GM18499 (cell line): Measurements from ENCODE around the gene FGR.
"Not testable (repeated sequence)": the region's sequence is repeated elsewhere in the genome, so short reads cannot be mapped to it uniquely, and the experiment has no call there.

ENCODE experiments used
- ATAC-seq: cut with Tn5 transposase; IDR thresholded peaks from one replicate; pipeline ENCODE4 v1.9.1; 2021; ENCODE audit warnings: moderate number of reproducible peaks; ENCODE audit not compliant: insufficient read depth, unreplicated experiment

Gene FGR

DNA sequence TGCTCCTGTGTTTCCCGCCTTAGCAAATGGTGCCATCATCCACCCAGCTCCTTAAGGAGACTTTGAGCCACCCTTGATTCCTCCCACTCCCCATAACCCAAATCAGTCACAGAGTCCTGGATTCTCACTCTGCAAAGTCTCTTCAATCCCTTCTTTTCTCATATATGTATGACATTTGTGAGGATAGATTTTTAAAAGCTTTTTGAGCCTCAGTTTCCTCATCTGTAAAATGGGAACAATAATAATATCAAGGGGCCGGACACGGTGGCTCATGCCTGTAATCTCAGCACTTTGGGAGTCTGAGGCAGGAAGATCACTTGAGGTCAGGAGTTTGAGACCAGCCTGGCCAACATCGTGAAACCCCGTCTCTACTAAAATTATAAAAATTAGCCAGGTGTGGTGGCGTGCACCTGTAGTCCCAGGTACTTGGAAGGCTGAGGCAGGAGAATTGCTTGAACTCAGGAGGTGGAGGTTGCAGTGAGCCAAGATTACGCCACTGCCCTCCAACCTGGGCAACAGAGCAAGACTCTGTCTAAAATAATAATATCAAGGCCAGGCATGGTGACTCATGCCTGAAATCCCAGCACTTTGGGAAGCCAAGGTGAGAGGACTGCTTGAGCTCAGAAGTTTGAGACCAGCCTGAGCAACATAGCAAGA, 15.1 kb downstream of the FGR start:
- ATAC-seq, result not testable (repeated sequence)

DNA sequence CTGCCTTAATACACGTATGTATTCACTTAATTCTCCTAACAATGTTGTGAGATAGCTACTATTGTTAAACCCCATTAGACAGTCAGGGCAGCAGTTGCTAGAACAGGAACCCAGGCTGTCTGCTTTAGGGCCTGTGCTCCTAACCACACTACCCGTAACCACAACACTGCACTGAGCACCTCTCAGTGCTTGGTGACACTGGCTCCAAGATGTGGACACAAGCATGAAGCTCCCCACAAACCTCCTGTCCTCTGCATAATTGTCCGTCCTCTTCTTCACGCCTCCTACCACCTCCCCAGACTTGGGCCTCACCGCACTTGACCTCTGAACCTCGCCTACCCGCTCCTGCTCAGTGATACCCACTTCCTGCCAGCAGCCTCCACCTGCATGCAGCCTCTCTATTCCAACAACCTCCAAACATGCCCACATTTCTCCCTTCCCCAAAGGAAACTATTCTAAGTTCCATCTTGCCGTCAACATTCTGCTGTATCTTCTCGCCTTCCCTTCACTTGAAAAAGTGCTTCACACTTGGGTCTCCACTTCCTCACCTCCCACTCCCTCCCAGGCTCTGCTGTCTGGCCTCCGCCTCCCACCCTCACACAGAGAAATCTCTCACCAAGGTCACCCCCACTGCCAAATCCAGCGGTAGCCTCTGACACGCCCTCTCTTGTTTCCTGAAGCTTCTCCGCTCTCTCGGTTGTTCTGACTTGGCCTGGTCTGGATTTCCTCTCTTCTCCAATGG, 16.5 kb downstream of the FGR start:
- ATAC-seq, result no peak

DNA sequence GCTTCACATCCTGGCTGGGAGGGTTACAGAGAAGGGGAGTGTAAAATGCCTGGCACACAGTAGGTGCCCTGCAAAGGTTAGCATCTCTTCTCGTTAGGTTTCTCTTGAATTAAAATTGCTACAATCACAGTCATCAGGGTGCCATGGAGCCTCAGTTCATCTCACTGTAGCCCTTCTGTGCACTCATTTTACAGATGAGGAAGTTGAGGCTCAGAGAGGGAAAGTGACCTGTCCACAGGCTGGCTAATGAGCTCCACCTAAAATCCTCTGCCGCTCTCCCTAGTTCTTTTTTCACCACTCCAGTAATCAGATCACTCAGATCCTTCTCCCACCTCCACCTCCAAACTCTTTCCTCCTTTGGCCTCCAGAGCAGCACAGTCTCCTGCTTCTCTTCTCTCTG, 17.6 kb downstream of the FGR start:
- ATAC-seq, result no peak

DNA sequence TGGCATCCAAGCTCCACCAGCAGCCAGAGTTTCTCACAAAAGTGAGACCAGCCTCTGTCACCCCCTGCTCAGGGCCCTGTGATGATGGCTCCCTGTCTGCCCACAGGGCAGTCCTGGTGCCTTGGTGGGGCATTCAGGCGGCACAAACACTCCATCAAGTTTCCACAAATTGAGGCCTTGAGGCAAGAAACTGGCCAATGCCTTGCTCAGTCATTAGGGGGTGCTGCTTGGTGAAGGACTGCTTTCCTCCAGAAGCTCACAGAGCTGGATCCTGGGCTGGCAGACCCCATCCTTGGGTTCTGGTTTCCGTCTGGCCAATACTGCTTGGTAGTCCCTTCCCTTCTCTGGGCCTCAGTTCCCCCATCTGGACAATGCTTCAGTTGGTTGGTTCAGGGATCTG, 18.5 kb downstream of the FGR start:
- no peak for ATAC-seq

DNA sequence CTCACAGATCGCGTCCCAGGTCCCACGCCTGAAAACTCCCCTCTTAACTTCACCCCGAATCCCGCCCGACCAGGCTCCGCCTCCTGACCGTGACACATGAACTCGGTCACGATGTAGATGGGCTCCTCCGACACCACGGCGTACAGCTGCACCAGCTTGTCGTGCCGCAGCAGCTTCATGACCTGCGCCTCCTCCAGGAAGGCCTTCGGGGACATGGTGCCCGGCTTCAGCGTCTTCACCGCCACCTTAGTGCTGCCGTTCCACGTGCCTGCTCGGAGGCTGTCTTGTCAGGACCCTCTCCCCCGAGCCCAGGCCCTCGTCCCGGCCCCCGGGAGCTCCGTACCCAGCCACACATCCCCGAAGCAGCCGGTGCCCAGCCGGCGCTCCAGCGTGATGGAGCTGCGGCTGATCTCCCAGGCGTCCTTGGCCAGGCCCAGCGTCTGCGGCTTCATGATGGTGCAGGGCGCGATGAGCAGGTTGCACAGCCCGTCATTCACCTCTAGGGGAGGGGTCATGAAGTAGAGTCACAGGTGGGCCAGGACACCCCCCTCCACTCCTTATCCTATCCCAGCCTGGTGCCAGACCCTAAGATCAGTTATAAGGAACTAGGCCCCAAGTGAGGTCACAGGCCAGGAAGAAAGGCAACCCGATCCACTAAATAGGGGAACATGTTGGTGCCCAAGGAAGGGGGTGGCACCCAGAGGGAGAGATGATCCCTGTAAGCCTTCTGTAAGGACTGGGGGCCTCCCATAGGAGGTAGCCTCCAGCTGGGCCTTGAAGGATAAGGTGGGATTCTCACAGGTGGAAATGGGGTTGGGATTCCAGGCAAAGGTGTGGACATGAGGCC, 19.4 kb downstream of the FGR start:
- no peak for ATAC-seq

DNA sequence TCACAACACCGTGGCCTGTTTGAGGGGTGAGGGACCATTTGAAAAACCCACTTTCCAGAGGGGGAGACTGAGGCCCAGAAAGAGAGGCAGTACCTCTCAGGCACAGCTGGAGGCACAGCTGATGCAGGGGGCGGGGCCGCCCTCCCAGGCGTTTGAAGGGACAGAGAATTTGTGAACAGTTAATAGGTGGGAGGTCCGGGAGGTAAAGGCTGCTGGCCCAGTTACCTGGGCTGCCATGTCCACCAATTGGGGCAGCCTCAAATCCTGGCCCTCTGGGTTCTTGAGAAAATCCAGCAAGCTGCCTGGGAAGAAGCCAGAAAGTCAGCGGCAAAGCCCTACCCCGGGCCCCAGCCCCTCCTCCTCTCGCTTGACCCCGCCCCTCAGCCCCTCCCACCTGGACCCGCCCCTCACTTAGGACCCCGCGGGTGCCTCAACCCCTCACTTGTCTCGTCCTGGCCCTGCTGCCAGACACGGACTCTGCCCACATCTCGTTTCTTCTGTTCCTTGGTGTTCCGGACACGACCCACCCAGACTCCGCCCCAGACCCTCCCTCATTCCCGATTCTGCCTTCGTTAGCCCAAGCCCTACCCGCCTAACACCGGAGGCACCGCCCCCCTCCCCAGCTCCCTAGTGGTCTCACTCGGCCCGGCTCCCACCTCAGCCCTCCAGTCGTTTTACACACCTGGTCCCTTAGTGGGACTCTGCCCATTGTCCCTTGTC, 20.2 kb downstream of the FGR start:
- ATAC-seq, result no peak

DNA sequence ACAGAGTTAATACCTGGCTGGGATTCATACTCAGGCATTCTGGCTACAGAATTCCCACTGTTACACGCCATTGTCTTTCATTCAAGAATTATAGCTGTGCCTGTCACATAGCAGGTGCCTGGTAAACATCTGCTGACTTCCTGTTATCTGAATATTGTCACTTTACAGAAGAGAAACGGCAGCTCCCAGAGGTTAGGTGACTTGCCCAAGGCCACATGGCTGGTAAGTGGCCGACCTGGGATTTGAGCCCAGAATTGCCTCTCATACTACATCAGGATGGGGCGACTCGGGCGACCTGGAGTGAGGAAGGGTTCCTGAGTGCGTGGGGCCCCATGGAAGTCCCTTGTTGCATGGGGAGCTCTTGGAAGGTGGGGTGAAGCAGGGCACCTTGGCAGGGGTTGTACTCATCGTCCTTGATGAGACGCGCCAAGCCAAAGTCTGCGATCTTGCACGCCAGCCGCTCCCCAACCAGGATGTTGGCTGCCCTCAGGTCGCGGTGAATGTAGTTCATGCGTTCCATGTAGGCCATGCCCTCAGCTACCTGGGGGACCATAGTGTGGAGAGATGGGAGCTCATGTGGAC, 20.9 kb downstream of the FGR start:
- no peak for ATAC-seq

DNA sequence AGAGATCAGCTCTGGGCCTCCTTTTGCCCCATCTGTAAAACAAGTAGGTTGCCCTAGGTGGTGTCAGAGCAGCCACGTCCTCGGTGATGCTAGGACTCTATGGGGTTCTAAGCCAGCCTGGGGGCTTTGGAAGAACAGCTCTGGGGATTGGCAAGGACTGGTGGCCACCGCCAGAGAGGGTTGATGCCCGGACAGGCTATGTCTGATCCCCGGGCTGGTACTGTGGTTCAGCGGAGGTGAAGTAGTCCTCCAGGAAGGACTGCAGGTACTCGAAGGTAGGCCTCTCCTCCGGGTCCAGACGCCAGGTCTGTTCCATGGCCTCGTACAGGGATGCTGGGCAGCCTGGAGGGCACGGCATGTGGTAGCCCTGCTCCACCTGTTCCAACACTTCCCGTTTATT, 22.3 kb downstream of the FGR start:
- no peak for ATAC-seq

DNA sequence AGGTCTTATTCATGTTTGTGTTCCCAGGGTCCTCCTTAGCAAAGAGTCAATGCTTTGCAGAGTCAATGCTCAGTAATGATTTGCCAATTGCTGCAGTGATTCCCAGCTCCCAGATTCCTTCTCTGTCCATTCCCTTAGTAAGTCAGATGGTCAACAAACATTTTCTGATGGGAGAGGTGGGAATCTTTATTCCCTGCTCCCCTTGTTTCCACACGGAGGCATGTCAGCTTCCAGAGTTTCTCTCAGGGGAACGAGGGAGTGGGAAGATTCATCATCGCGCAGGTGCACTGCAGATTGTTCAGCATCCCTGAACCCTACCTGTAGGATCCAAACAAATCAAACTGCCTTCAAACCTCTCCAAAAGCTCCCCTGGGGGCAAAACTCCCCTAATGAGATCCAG, 23.5 kb downstream of the FGR start:
- ATAC-seq, result no peak

DNA sequence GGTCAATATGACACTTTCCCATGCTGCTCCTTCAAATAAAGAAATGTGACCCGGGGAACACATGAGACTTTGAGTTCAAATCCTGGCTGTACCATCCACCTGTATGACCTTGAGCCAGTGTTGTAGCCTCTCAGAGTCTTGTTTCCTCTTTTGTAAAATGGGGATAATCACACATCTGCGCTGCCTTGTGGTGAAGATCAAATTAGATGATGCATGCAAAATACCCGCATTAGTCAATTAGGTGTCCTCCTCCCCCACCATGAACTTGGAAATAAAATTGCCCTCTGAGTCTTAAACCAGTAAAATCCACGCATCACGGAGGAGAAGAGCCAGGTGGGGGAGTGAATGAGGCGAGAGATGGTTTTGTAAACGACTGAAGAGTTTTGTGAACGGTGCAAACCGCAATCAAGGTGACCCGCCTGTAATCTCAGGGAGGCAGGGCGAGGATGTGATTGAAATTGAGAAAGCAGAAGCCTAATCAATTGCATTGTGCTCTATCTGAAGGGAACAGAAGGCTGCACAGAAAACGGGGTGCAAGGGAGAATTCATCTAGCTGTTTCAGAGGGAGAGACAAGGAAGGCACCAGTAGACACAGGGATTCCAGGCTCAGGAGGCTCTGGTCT, 25.3 kb downstream of the FGR start:
- no peak for ATAC-seq

DNA sequence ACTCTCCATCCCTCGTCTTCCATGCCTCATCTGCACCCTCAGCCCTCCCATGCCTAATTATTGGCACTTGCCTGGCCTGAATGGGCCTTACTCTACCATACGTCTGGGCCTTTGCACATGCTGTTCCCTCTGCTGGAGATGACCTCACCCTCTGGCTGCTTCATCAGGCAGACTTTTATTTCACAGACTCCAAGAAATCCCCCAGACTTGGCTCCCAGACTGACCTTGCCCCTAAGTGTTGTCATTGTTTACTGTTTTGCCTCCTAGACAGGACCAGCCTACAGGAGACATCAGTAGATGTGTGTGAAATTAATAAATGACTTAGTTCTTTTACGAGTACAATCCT, 25.8 kb downstream of the FGR start:
- ATAC-seq, result no peak

DNA sequence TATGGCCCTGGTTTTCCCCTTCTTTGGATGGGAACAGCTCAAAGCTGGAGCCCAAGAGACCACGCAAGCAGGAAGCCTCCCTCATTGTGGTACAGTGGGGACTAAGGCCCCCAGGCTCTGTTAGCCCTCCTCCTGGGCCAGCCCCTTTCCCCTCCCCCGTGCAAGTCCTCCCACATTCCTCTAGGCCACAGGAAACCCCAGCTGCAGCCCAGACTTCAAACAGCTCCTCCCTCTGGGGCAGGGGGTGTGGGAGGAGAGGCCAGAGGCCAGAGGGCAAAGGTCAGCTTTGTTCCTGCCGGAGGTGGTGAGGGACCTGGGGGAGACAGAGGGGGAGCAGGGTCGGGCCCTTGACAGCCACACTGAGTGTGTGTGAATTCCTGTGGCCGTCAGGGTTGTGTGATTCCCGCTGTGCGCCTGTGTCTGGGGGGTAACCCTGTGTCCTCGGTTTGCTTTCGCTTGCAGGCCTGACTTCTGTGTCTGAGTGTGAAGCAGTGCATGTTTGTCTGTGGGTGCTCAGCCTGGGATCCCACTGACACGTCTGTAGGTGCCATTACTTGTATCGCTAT, 27.7 kb downstream of the FGR start:
- ATAC-seq, result no peak

DNA sequence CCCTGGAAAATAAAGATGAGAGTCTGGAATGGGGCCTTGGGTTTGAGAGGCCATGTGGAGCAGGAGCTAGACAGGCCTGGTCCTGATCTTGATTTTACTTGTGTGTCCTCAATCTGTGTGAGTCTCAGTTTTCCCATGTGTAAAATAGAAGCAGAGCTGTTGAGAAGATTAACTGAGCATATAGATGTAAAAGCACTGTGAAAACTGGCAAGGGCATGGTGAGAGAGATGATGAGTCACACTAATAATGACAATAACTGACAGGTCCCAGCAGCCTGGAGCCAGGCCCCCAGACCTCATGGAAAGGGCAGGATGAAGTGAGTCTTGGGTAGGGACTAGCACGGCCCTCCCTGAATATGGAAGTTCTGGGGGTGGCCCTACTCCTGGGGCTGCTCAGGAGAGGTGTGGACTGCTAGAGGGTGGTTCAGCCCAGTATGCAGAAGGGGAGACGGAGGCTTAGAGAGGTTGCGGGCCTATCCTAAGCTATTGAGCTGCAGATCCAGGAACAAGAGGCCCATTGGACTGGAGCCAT, 28.2 kb downstream of the FGR start:
- ATAC-seq, result no peak

DNA sequence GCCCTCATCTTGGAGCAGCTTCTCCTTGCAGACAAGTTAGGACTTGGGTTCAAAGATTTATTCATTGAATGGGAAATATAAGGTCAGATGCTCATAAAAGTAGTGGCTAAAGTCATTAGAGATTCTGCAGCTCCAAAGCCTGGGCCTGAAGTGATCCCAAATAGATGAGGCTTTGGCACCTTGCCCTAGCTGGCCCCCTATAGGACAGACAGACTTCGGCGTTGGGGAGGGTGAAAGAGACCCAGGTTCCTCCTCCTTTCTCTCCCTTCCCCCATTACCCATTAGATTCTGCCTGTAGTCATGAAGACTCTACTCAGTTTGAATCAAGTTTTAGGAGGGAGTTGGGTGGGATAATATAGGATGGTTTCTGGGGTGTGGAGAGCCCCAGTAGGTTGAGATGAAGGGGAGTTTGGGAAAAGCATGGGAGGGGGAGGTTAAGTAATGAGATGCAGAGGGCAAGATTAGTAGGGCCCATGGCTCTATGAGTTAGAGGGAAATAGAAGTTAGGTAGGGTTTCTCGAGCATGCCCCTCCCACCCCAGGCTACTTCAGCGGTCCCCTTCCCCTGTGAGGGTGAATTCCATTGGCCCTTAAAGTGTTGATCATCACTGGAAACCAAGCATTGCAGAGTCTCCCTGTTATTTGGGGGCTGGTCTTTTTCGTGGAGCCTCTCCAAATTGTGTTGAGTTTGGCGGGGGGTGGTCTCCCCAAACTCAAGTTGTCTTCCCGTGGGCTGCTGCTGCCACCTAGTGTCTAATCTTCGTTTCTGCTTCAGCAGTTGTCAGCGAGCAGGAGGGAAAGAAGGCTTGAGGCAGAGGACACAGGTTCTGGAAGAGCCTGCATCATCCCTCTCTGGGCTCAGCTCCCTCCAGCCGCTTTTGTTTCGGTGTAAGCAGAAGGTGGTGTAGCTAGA, 28.9 kb downstream of the FGR start:
- ATAC-seq, result no peak

DNA sequence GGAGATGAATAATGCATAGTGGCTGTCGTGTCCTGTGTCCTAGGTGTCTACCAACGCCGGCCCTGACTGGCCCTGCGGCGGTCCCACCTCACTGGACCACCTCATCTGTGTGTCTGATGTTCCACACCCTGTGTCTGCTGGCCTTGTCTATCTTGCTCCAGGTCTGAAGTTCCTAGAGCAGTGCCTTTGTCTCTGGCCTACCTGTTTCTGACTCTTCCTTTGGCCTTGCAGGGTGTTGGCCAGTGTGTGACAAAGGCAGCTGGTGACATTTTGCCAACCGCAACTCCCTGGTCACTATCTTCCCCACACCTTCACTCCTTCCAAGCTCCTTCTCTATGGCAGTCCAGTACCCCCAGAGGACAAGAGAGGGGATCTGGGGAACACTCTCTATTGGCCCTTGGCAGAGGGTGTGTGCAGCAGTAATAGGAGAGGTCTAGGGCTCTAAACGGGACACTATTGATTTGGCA, 29.7 kb downstream of the FGR start:
- ATAC-seq, result no peak

DNA sequence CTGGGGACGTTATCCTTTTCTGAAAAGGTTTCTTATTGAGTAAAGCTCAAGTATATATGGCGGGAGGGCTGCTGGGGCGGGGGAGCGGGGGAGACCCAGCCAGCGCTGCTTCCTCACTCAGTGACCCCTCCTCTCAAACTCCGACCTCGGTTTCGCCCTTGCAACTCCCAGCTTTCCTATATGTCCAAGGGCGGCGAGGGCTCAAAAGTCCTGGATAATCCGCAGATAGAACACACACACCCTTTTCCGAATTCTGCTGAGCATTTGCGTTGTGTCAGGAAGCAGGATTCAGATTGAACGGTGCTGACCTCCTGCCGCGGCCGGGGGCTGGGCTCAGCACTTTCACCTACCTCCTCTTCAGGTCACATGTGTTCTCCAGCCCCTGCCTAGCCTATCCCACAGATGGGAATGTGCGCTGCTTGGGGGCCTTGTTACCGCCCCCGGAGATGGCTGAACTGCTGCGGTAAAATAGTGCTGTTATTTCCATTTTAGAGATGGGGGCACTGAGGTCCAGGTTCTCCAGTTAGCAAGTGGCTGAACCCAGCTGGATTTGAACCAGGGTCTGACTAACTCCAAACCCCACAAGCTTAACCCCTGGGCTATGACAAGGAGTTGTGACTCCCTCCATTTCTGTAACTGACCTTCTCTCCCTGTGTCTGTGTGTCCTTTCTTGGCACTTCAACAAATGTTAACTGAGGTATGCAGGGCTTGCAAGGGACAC, 30.2 kb downstream of the FGR start:
- no peak for ATAC-seq

DNA sequence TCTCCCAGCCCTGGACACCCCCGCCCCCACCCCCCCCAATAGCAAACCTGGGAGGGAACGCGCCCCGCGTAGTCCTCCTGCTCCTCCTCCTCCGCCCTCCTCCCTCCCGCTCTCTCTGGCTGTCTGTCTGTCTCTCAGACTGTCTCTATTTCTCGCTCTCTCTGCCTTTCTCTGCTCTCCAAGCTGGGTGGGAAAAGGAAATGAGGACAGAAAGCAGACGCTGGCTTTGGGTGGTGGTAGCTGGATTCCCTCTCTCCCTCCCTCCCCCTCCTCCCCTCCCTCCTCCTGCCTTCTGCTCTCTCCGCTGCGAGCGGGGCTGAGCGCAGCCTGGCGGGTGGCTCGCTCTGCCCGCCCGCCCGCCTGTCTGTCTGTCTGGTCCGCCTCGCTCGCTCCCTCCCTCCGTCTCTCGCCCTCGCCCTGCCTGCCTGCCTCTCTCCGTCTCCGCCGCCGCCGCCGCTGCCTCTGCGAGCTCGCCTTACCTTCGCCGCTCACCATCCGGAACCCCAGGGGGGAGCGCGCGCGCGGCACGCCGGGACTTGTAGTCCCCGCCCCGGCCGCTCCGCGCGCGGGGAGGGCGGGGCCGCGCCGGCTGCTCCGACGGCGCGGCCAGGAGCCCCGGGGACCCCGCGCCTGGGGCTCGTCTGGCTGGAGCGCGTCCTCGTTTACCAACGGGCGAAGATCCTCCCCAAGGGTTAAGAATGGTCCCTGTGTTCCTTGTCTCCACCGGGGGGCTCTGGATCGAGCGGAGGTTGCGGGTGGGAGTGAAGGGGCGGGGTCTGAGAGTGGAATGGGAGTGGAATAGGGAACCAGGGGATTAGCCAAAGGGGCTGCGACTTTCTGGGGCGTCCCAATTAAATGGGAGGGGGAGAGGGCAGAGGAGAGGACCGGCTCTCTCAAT, 31.1 kb downstream of the FGR start, which contains the start of gene AHDC1:
AHDC1 (minus strand) TSS at position 464 of the 898 bp plus-strand sequence. CDS start 52,029 bp downstream, outside the sequence.
- ATAC-seq, result no peak
